SIG-M5 treated with dmso at 0.1 percent for 504 hours (cell line): ENCODE data around the gene FCRL3.
"Not testable (repeated sequence)": the region's sequence is repeated elsewhere in the genome, so short reads cannot be mapped to it uniquely, and the experiment has no call there.

Source experiments
- DNase-seq: peaks from one replicate; lab custom pipeline; 2025; ENCODE audit not compliant: unreplicated experiment; lab: John Stamatoyannopoulos, UW

Gene FCRL3

GRCh38 chr1:157700732-157701131 is at the start of gene FCRL3:
Gene FCRL3, minus strand, starts transcription at chr1:157700769. Its CDS starts 280 bp downstream, at chr1:157700489.
- no peak for DNase-seq

DNA sequence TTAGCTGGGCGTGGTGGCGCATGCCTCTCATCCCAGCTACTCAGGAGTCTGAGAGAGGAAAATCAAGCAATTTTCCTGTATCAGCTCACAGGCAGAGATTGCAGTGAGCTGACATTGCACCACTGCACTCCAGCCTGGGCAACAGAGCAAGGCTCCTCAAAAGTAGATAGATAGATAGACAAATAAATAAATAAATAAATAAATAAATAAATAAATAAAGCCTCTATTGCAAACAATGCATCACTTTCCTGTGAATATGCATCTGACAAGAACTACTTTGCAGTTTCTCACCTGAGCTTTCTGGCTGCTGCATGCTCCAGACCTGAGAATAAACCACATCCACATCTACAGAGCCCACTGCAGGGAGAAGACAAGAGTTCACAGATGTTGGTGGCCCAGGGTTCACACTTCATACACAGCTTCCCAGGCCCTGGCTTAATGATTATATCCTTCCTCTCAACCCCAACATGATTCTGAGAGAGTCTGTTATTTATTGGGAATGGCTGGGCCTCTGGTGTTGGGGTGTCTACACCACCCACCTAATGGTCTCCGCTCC is 47.8 kb upstream of the FCRL3 start:
- no peak for DNase-seq

DNA sequence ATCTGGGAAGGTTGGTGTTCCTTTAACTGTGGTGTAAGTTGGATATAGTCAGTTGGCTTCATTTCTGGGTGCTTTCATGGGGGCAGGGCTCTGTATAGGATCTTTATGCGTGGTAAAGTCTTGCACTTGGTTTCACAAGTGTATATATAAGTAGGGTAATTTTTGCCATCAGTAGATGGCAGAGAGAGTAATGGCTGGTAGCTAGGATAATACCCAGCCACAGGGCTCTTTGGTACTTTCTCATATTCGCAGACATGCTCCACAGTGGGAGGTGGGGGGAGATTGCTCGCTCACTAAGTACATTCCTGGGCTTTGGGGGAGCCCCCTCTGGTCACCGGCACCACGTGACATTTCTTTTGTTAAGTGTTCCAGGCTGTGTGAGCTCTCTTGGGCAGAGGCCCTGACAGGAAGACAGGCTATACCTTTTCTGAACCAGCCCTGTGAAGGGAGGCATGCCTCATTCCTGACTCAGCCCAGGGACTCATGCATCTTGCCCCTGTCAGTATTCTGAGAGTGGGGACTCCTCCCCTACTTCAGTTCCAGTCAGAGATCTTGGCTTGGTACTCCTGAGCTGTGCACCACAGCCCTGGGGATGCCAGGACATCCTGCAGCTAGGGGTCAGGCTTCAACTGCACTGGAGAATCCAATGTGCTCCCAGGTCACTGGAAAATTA is 38.8 kb upstream of the FCRL3 start:
- DNase-seq: no peak

DNA sequence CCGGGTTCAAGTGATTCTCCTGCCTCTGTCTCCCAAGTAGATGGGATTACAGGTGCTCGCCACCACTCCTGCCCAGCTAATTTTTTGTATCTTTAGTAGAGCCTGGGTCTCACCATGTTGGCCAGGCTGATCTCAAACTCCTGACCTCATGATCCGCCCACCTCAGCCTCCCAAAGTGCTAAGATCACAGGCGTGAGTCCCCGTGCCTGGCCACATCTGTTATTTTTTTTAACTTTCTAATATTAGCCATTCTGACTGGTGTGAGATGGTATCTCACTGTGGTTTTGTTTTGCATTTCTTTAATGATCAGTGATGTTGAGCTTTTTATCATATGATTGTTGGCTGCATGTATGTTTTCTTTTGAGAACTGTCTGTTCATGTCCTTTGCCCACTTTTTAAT is 35.4 kb upstream of the FCRL3 start:
- not testable (repeated sequence) for DNase-seq

DNA sequence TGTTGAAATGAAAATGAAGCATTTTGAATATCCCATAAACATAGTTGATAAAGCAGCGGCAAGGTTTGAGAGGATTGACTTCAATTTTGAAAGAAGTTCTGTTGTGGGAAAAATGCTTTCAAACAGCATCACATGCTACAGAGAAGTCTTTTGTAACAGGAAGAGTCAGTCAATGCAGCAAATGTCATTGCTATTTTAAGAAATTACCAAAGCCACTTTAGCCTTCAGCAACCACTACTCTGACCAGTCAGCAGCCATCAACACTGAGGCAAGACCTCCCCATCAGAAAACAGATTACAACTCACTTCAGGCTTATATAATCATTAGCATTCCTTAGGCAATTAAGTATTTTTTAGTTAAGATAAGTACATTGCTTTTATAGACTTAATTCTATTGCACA is 33.8 kb upstream of the FCRL3 start:
- peak; percentile 62 for DNase-seq

GRCh38 chr1:157732755-157733154 is 32.2 kb upstream of the FCRL3 start:
- DNase-seq: no peak

DNA sequence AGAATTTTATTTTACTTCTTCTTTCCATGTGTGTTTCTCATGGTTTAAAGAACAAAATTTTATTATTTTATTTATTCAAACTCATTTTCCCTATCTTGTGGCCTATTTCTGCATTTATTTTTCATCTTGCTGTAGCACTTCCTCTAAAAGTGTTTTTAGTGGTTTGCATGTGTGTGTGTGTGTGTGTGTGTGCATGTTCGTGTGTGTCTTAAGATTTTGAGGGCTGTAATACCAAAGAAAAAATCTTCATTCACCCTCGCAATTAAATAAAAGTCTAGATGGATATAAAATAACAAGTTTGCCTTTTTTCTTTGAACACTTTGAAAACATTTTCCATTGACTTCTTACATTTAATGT is 24.6 kb upstream of the FCRL3 start:
- DNase-seq: no peak

DNA sequence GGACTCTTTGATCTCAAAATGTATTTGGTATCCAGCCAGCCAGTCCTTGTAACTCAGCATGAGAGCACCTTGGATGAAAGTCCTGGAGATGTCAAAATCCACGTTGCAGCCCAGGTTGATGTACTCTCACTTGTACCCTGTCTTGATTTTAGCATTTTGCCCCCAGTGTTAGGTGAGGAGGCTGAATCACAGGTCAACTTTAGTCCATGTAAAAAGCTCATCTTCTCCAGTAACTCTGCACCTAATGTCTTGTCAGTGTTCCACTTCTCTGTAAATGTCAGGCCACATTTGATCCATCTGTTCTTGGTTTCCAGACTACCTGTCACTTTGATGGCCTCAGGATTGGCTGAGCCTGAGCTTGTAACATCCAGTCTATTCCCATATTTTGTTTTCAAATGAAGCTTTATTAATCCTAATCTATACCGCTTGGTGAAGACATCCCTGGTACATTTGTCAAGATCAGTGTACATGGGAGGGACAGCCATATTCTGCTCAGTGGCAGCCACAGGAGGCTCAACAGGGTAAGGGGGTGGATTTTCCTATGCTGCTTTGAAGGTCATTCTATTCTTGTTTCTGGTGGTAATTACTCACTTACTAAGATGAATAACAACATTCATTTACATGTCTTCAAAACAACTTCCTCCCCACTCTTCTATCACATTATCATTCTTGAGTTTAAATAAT is 24.1 kb upstream of the FCRL3 start:
- DNase-seq: no peak

- no peak for DNase-seq
These were observed 22.6 kb upstream of the FCRL3 start for GRCh38 chr1:157723157-157723556.

GRCh38 chr1:157721985-157722384 is 21.4 kb upstream of the FCRL3 start:
- DNase-seq: no peak

GRCh38 chr1:157715736-157716135 is 15.2 kb upstream of the FCRL3 start:
- no peak for DNase-seq

DNA sequence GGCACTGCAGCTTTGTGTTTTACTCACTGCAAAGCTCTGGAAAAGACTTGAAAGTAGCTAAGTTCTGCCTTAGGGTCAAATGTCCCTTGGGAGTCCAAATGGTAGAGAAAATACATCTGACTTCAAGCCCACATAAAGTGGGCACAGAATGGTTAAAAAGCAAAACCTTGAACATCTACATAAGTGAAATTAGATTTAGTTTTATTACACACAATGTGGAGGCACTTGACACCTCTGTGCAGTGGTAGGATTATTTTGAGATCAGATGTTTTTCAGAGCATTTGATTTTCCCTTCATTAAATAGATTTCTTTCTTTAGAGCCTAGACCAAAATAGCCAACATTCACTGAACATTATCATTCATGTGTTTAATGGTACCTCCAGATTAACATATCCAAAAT is 11.2 kb upstream of the FCRL3 start:
- DNase-seq: no peak

GRCh38 chr1:157704878-157705277 is 4.3 kb upstream of the FCRL3 start:
- no peak for DNase-seq

DNA sequence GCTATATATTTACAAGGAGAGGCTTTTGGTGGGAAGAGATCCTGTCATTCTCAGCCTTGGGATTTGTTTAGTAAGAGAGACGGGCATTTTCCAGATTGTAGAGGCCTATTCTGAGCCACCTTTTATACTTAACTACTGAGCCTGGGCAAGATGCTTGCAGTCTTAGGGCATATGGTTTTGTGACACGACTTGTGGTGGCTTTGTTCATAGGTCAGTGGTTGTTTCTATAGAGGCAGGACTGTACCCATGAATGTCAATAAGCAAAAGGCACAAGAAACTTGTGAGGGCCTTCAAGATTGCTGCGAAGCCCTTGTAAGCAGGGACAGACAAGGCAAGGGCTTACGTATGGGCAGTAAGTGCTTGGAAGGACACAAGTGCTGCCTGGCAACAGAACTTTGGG is 3.4 kb upstream of the FCRL3 start:
- no peak for DNase-seq

GRCh38 chr1:157702308-157702825 is 1.8 kb upstream of the FCRL3 start:
- no peak for DNase-seq

GRCh38 chr1:157700305-157700704 is 264 bp downstream of the FCRL3 start:
- no peak for DNase-seq

GRCh38 chr1:157697781-157698569 is 2.6 kb downstream of the FCRL3 start:
- no peak for DNase-seq

GRCh38 chr1:157696966-157697628 is 3.5 kb downstream of the FCRL3 start:
- no peak for DNase-seq

DNA sequence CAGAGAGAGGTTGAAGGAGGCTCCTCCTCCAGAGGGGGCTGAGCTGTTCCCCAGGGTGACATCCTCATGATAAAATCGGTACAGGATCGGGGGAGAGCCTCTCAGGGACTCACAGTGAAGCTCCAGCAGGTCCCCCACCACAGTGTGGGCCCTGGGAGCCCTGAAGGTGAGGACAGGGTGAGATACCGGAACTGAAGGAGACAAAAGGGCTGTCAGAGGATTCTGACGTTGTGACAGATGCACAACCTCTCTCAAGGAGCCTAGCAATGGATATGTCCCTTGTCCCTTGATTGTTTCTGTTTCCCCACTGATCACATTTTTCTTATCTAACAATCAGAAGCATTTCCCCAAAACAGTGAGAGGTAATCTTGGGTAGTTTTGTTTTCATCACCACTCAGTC is 5.2 kb downstream of the FCRL3 start:
- no peak for DNase-seq

DNA sequence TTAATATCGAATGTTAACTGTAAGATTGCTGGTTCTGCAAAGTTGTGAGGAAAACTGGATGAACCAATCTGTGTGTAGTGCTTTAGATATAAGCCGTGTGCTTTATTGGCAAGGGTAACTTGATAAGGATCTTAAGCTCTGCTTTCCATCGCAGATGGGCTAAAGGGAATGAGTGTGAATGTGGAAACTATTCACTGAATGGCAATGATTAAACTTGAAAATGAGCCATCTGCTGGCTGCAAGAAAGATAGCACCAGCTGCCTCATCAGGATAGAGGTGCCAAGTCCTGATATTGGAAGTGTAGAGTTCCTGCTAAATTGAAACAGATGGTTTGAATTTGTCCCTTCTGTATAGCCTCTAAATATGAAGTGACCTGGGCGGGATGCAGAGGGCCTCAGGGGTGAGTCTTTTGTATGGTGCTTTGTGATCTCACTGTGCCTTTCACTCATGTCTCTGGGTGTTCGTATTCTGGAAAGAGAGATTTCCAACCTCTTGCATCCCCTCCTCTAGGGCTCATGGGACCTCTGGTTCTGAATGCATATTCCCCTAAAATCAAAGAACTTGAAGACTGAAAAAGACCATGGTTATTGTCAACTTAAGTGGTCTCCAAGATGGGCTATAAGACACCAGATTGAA is 9.2 kb downstream of the FCRL3 start:
- peak; percentile 31 for DNase-seq
